ENCODE measurements around the gene SEC14L1.
"Not testable (repeated sequence)": the region's sequence is repeated elsewhere in the genome, so short reads cannot be mapped to it uniquely, and the experiment has no call there.

DNA sequence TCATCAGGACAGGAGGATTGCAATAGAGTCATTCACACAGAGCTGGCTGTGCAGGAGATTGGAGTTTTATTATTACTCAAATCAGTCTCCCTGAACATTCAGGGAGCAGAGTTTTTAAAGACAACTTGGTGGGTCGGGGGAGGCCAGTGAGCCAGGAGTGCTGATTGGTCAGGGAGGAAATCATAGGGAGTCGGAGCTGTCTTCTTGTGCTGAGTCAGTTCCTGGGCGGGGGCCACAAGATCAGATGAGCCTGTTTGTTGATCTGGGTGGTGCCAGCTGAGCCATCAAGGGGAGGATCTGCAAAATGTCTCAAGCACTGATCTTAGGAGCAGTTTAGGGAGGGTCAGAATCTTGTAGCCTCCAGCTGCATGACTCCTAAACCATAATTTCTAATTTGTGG, 2.9 kb upstream of the SEC14L1 start:
- not testable (repeated sequence) for TF ChIP-seq POLR2A (IDR thresholded peaks at IDR 0.05; ENCODE audit: low read length); GATA1 (IDR thresholded peaks at IDR 0.05; ENCODE audit: low read depth, low read length)

Measured in erythroblast (primary cell).